ENCODE data around the gene MYT1.

- TF ChIP-seq CTCF (IDR thresholded peaks at IDR 0.05; ENCODE audit: low read depth, low read length, missing input control) (no peak), RXRA (IDR thresholded peaks at IDR 0.05) (no peak), RAD21 (IDR thresholded peaks at IDR 0.05) (no peak)
These were observed 15.7 kb upstream of the MYT1 start for GRCh38 chr20:64148581-64148980.
